ENCODE data around the gene CCDC169. TPM values are rescaled to one million over a fixed set of nuclear protein-coding genes. Genes with fewer than 3 reads are reported as not detected.

The CCDC169 gene
- total RNA-seq, 1 donor from 2014 or later = 7.0 TPM

GRCh38 chr13:36183901-36184300 lies 113.7 kb downstream of the CCDC169 start:
- TF ChIP-seq CTCF (IDR thresholded peaks at IDR 0.05; ENCODE audit: partially characterized antibody, unreplicated experiment) = no peak
- no peaks in the 10 kb centered on the region for H3K4me1 Mint-ChIP-seq (ENCODE audit: low read depth, unreplicated experiment)
- H3K36me3 Mint-ChIP-seq (ENCODE audit: unreplicated experiment) = no peaks in the 10 kb centered on the region
- no peaks in the 10 kb centered on the region for H3K9me3 Mint-ChIP-seq (ENCODE audit: unreplicated experiment)
- H3K4me3 Mint-ChIP-seq (ENCODE audit: unreplicated experiment) = no peak overlapping the region
- no peak overlapping the region for H3K27ac Mint-ChIP-seq (ENCODE audit: unreplicated experiment)
- no peaks in the 10 kb centered on the region for H3K27me3 Mint-ChIP-seq (ENCODE audit: unreplicated experiment)
- no peak for DNase-seq

Other genes starting within 250 kb of the CCDC169 start
- gene DCLK1, start 166.4 kb downstream of the CCDC169 start, total RNA-seq (ENCODE audit: unreplicated experiment) = 63.9 TPM
- gene SOHLH2, start 83.3 kb downstream of the CCDC169 start, total RNA-seq (ENCODE audit: unreplicated experiment) = 0.78 TPM
- 7.4 TPM for gene SPART, start 48.6 kb upstream of the CCDC169 start, total RNA-seq (ENCODE audit: unreplicated experiment)
- 4.3 TPM for gene CCNA1, start 134.7 kb upstream of the CCDC169 start, total RNA-seq (ENCODE audit: unreplicated experiment)